Left forelimb (tissue), 1 donor: ENCODE results near the gene UCN.
"Not testable (repeated sequence)": the region's sequence is repeated elsewhere in the genome, so short reads cannot be mapped to it uniquely, and the experiment has no call there.

Source experiments
- DNase-seq: peaks from one replicate; pipeline ENCODE4 v3.0.0-alpha.2; 2018; ENCODE audit warnings: low spot score

The UCN gene

GRCh38 chr2:27308359-27308881 lies at the start of gene UCN:
TSS of gene UCN (minus strand) at chr2:27308445. CDS start at chr2:27307895, 550 bp downstream.
- peak; percentile 72 for DNase-seq

GRCh38 chr2:27356382-27357181 lies 48.3 kb upstream of the UCN start, which contains the start of gene GTF3C2:
TSS of gene GTF3C2 (minus strand) at chr2:27356764. CDS start at chr2:27343554, 13,210 bp downstream.
- DNase-seq = peak; percentile 97

- peak; percentile 67 for DNase-seq
Observed at GRCh38 chr2:27356056-27356381, 47.8 kb upstream of the UCN start.

- no peak for DNase-seq
Observed at GRCh38 chr2:27354597-27354927, 46.3 kb upstream of the UCN start.

- DNase-seq = no peak
Observed at GRCh38 chr2:27353762-27354596, 45.7 kb upstream of the UCN start.

GRCh38 chr2:27353386-27353761 lies 45.1 kb upstream of the UCN start:
- DNase-seq = not testable (repeated sequence)

GRCh38 chr2:27351802-27352598 lies 43.8 kb upstream of the UCN start:
- no peak for DNase-seq

GRCh38 chr2:27350106-27350693 lies 42.0 kb upstream of the UCN start:
- DNase-seq = no peak

GRCh38 chr2:27347641-27348040 lies 39.4 kb upstream of the UCN start:
- DNase-seq = no peak

- DNase-seq = no peak
Observed at GRCh38 chr2:27336173-27336572, 27.9 kb upstream of the UCN start.

- DNase-seq = no peak
Observed at GRCh38 chr2:27335311-27335710, 27.1 kb upstream of the UCN start.

GRCh38 chr2:27324720-27325119 lies 16.5 kb upstream of the UCN start:
- no peak for DNase-seq

- DNase-seq = no peak
Observed at GRCh38 chr2:27323596-27324285, 15.5 kb upstream of the UCN start.

GRCh38 chr2:27322766-27323595 lies 14.7 kb upstream of the UCN start, which contains the start of gene MPV17:
TSS of gene MPV17 (minus strand) at chr2:27323097. CDS start at chr2:27322517, 580 bp downstream.
- peak; percentile 93 for DNase-seq

- DNase-seq = no peak
Observed at GRCh38 chr2:27322301-27322765, 14.1 kb upstream of the UCN start.

- DNase-seq = no peak
Observed at GRCh38 chr2:27320958-27321543, 12.8 kb upstream of the UCN start.

GRCh38 chr2:27319839-27320238 lies 11.6 kb upstream of the UCN start:
- not testable (repeated sequence) for DNase-seq

- no peak for DNase-seq
Observed at GRCh38 chr2:27316655-27317412, 8.6 kb upstream of the UCN start.

GRCh38 chr2:27315122-27315521 lies 6.9 kb upstream of the UCN start:
- DNase-seq = no peak
